Measurements from ENCODE around the gene CABP7. TPM values are rescaled to one million over a fixed set of nuclear protein-coding genes. Genes with fewer than 3 reads are reported as not detected.
"Not testable (repeated sequence)": the region's sequence is repeated elsewhere in the genome, so short reads cannot be mapped to it uniquely, and the experiment has no call there.

CABP7 gene
- total RNA-seq, 4 donors from 2014 or later, result 0.48 TPM; not detected in 3

DNA sequence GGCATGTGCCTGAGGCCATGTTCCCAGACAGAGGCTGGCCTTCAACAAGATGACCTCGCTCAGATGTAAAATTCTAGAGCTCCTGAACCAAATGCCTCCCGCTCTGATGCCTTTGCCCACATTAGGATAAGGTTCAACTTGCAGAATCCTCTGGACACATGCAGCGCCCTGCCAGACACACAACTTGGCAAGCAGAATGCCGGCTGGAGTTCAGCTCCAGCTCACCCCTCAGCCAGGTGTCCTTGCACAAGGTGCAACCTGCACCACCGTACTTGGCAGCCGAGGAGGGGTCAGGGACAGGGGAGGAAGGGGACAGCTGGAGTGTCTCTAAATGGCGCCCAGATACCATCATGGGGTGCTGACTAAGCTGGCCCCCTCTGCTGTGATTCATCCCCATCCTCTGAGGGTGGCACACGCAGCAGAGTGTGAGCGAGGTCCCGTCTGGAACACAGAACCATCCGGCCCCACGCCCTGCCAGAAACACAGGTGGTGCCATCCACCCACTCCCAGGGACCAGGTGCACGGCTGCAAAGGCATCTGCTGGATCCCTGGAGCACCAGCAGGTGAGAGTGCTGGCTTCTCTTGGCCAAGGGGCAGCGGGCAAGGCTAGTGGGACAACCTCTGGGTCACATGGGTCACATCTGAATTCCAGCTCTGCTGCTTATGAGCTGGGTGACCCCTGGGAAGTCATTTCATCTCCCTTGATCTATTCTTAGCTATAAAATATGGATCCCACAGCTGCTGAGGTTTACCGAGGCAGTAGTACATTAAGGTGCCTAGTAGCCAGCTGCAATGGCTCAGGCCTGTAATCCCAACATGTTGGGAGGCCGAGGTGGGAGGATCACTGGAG is 34.2 kb downstream of the CABP7 start:
- Histone ChIP-seq H3K36me3 (no peaks in the 10 kb centered on the region), H3K27me3 (no peaks in the 10 kb centered on the region), H3K4me1 (no peaks in the 10 kb centered on the region), H3K9me3 (no peaks in the 10 kb centered on the region), H3K4me3 (no peak overlapping the region), H3K27ac (no peak overlapping the region)
- DNase-seq (ENCODE audit: low spot score in 2 of 2), result no peak
- TF ChIP-seq EP300 (IDR thresholded peaks at IDR 0.05) (no peak), POLR2A (IDR thresholded peaks at IDR 0.05) (no peak)
- WGBS, result 68% methylated on average over 5 of the region's 16 CpGs

DNA sequence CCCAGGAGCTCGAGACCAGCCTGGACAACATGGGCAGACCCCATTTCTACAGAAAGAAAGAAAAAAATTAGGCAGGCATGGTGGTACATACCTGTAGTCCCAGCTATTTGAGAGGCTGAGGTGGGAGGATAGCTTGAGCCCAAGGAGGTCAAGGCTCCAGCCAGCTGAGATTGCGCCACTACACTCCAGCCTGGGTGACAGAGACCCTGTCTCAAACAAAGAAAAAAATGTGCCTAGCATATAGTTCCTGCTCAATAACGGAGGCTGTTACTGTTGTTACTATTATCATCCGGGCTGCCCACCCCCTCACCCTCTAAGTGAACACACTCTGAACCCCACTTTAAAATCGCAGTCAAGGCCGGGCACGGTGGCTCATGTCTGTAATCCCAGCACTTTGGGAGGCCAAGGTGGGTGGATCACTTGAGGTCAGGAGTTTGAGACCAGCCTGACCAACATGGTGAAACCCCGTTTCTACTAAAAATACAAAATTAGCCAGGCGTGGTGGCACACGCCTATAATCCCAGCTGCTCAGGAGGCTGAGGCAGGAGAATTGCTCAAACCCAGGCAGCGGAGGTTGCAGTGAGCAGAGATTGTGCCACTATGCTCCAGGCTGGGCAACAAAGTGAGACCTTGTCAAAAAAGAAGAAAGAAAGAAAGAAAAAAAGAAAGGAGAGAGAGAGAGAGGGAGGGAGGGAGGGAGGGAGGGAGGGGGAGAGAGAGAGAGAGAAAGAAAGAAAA is 35.0 kb downstream of the CABP7 start:
- DNase-seq (ENCODE audit: low spot score in 2 of 2); H3K27me3 ChIP-seq; H3K4me1 ChIP-seq; H3K36me3 ChIP-seq; H3K4me3 ChIP-seq; H3K27ac ChIP-seq; H3K9me3 ChIP-seq: not testable (repeated sequence)
- WGBS, result 88% methylated on average over 11 of the region's 11 CpGs

DNA sequence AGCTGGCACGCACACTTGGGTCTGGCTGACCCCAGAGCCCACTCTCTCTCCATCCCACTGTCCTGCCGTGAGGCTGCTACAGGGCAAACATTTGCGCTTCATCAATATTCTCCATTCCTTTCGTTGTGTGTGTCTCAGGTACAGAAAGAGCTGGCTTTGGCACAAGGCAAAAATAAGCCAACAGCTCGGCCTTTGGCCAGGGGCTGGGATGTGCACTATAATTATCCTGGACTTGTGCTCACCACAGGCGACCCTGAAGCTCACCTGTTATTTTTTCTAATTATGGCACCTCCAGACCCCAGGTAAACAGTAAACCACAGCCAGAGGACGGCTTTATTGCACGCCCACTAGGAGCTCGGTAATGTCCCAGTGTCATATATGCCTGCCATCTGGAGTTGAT is 36.1 kb downstream of the CABP7 start:
- Histone ChIP-seq H3K36me3 (no peaks in the 10 kb centered on the region), H3K4me3 (no peak overlapping the region), H3K27ac (no peak overlapping the region), H3K27me3 (no peaks in the 10 kb centered on the region), H3K9me3 (no peaks in the 10 kb centered on the region), H3K4me1 (no peaks in the 10 kb centered on the region)
- no peak for DNase-seq (ENCODE audit: low spot score in 2 of 2)
- no peak for TF ChIP-seq EP300 (IDR thresholded peaks at IDR 0.05)
- WGBS, result 94% methylated on average over 6 of the region's 9 CpGs

DNA sequence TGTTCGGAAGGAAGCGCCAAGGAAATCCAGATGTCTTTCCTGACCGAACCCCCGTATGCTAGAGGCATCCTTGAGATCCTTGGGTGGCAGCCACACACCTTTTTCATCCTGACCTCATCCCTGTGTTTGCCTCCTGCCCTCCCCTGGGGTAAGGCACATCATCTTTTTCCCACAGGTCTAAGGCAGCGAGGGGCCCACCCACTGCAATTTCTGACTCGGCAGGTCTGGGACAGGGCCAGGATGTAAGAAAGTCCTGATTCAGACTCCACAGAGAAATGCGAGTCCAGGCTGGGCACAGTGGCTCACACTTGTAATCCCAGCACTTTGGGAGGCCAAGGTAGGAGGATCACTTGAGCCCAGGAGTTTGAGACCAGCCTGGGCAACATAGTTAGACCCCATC is 36.5 kb downstream of the CABP7 start:
- Histone ChIP-seq H3K27ac (no peak overlapping the region), H3K27me3 (no peaks in the 10 kb centered on the region), H3K4me1 (no peaks in the 10 kb centered on the region), H3K4me3 (no peak overlapping the region), H3K36me3 (no peaks in the 10 kb centered on the region), H3K9me3 (no peaks in the 10 kb centered on the region)
- TF ChIP-seq, protein P1, sequence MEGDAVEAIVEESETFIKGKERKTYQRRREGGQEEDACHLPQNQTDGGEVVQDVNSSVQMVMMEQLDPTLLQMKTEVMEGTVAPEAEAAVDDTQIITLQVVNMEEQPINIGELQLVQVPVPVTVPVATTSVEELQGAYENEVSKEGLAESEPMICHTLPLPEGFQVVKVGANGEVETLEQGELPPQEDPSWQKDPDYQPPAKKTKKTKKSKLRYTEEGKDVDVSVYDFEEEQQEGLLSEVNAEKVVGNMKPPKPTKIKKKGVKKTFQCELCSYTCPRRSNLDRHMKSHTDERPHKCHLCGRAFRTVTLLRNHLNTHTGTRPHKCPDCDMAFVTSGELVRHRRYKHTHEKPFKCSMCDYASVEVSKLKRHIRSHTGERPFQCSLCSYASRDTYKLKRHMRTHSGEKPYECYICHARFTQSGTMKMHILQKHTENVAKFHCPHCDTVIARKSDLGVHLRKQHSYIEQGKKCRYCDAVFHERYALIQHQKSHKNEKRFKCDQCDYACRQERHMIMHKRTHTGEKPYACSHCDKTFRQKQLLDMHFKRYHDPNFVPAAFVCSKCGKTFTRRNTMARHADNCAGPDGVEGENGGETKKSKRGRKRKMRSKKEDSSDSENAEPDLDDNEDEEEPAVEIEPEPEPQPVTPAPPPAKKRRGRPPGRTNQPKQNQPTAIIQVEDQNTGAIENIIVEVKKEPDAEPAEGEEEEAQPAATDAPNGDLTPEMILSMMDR (IDR thresholded peaks at IDR 0.05), result no peak
- no peak for TF ChIP-seq EP300 (IDR thresholded peaks at IDR 0.05)
- DNase-seq (ENCODE audit: low spot score in 2 of 2), result no peak
- WGBS, result 56% methylated on average over 4 of the region's 7 CpGs

DNA sequence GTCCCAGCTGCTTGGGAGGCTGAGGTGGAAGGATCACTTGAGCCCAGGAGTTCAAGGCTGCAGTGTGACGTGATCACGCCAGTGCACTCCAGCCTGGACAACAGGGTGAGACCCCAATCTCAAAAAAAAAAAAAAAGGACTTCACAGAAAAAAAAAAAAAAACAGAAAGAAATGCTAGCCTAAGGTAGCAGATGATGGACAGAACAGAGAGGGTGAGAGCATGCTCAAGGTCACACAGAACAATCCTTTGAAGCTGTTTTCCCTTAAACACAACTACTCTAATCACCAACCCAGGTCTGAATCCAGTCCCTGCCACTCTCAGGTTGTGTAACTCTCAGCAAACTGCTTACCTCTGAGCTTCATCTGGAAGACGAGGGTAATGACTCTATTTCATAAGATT is 37.3 kb downstream of the CABP7 start:
- Histone ChIP-seq H3K27me3 (no peaks in the 10 kb centered on the region), H3K4me3 (no peak overlapping the region), H3K9me3 (no peaks in the 10 kb centered on the region), H3K4me1 (no peaks in the 10 kb centered on the region), H3K36me3 (no peaks in the 10 kb centered on the region), H3K27ac (no peak overlapping the region)
- no peak for TF ChIP-seq POLR2AphosphoS5 (IDR thresholded peaks at IDR 0.05)
- TF ChIP-seq, protein P1 (IDR thresholded peaks at IDR 0.05), result no peak
- TF ChIP-seq POLR2A (IDR thresholded peaks at IDR 0.05), result no peak
- TF ChIP-seq EP300 (IDR thresholded peaks at IDR 0.05), result no peak
- 89% methylated on average over 3 of the region's 3 CpGs for WGBS
- DNase-seq (ENCODE audit: low spot score in 2 of 2), result no peak

DNA sequence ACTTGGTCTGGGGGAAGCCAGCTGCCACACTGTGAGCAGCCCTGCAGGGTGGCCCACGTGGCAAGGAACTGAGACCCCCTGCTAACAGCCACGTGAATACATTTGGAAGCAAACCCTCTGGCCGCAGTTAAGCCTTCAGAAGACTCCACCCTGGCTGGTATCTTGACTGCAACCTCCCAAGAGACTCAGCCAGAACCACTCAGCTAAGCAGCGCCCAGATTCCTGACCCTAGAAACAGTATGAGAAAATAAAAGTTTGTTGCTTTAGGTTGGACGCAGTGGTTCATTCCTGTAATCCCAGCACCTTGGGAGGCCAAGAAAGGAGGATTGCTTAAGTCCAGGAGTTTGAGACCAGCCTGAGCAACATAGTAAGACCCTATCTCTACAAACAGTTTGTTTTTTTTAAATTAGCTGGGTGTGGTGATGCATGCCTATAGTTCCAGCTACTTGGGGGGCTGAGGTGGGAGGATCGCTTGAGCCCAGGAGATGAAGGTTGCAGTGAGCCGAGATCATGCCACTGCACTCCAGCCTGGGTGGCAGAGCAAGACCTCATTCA is 38.3 kb downstream of the CABP7 start:
- 73% methylated on average over 6 of the region's 7 CpGs for WGBS
- Histone ChIP-seq H3K27ac (no peak overlapping the region), H3K4me1 (no peaks in the 10 kb centered on the region), H3K9me3 (no peaks in the 10 kb centered on the region), H3K36me3 (no peaks in the 10 kb centered on the region), H3K27me3 (no peaks in the 10 kb centered on the region), H3K4me3 (no peak overlapping the region)
- TF ChIP-seq POLR2AphosphoS5 (IDR thresholded peaks at IDR 0.05), result no peak
- TF ChIP-seq, protein P1 (IDR thresholded peaks at IDR 0.05), result no peak
- no peak for TF ChIP-seq EP300 (IDR thresholded peaks at IDR 0.05)
- no peak for TF ChIP-seq POLR2A (IDR thresholded peaks at IDR 0.05)
- DNase-seq (ENCODE audit: low spot score in 2 of 2), result no peak

Data from suprapubic skin (tissue), 4 donors.